GM20000 (cell line): Measurements from ENCODE around the gene STRN3.

Experiments used
- DNase-seq: peaks from one replicate; pipeline ENCODE4 v3.0.0; 2012; ENCODE audit warnings: low spot score
- TF ChIP-seq, protein P1 (sequence below): IDR thresholded peaks from 2 replicates; pipeline ENCODE4 v1.5.1; 2012; ENCODE audit warnings: mild to moderate bottlenecking, control low read depth; ENCODE audit errors: extremely low read depth, missing control alignments

The STRN3 gene

GRCh38 chr14:30998100-30998706, 28.0 kb downstream of the STRN3 start:
- no peak for DNase-seq
- TF ChIP-seq, protein P1, sequence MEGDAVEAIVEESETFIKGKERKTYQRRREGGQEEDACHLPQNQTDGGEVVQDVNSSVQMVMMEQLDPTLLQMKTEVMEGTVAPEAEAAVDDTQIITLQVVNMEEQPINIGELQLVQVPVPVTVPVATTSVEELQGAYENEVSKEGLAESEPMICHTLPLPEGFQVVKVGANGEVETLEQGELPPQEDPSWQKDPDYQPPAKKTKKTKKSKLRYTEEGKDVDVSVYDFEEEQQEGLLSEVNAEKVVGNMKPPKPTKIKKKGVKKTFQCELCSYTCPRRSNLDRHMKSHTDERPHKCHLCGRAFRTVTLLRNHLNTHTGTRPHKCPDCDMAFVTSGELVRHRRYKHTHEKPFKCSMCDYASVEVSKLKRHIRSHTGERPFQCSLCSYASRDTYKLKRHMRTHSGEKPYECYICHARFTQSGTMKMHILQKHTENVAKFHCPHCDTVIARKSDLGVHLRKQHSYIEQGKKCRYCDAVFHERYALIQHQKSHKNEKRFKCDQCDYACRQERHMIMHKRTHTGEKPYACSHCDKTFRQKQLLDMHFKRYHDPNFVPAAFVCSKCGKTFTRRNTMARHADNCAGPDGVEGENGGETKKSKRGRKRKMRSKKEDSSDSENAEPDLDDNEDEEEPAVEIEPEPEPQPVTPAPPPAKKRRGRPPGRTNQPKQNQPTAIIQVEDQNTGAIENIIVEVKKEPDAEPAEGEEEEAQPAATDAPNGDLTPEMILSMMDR, result no peak

GRCh38 chr14:30996892-30997659, 29.1 kb downstream of the STRN3 start:
- TF ChIP-seq, protein P1, result no peak

DNA sequence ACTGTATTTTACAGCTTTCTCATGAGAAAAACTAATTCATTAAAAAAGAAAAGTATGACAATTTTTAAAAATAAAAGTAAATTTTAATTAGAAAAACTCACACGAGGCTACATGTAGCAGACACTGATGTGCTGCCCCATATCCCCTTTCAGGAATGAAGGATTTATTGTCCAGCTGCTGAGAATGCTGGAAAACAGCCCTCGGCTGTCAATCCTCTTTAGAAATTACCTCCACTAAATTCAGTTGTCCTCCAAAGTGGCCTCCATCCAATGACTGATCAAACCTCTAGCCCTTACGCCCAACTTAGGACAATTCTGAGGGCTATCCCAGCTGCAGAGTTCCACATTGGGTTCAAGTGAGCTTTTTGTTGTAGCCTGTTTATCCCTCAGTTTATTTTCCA, 30.5 kb downstream of the STRN3 start:
- no peak for DNase-seq
- TF ChIP-seq, protein P1, result no peak

More at GRCh38 chr14:30996892-30997659, 29.1 kb downstream of the STRN3 start:
- no peak for DNase-seq

DNA sequence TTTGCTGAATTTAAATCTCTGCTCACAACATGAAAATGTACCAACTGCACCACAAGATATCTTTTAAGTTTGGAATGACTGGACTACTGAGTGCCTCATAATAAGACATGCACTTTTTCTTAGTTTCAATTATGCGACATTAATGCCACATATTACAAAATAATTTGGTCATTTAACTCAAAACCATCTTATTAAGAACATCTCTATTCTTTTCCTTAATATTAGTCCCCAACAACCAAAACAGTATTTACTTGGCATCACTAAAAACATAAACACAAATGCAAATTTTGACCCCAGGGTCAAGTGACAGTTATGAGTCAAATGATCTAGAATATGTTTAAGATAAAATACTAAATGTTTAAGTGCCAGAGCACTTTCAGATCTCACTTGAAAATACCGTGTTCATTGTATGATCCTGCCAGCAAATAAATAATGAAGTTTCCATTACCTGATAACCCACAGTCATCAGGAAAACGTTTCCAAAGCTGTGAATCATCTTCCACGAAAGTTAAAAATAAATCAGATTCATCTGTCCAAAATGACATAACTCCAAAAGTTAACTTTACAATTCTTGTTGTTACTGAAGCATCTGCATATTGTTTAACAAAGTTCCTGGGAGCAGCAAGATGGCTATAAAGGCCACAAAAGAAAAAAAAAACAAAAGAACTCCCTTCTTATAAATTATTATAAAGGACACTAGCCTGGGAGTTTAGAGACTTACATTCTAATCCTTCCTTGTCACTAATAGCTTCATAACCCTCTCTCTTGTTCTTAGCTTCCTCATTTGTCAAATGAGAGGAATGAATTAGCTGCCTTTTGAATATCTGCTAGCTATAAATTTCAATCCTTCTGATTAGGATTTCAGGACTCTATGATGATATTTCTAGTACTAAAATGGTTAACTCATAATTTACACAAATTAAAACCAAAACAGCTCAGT, 31.2 kb downstream of the STRN3 start:
- DNase-seq, result no peak
- TF ChIP-seq, protein P1, result no peak

GRCh38 chr14:30993071-30993470, 33.1 kb downstream of the STRN3 start:
- TF ChIP-seq, protein P1, result no peak
- no peak for DNase-seq

GRCh38 chr14:30991408-30991807, 34.8 kb downstream of the STRN3 start:
- no peak for DNase-seq
- TF ChIP-seq, protein P1, result no peak
